LNCAP (cell line): ENCODE results near the gene TEX2.

Source experiments
- TF ChIP-seq, protein P1 (sequence below): fragments of 450-650 bp; IDR thresholded peaks from 2 replicates; pipeline ENCODE4 v1.5.1; 2017; ENCODE audit warnings: mild to moderate bottlenecking

Gene TEX2

DNA sequence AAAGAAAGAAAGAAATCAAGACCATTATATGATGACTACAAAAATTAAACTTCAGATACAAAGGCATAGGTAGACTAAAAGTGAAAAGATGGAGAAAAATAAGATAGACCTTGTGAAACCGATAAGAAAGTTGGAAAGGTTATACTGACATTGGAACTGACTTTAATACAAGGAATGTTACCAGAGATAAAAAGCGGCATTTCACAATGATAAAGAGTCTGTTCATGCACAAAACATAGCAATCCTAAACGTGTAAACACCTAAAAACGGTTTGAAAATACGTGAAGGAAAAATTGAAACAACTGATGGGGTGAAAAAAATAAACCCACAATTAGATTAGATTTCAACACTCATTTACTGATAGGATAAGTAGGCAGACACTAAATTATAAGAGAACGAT, 123.5 kb downstream of the TEX2 start:
- TF ChIP-seq, protein P1, sequence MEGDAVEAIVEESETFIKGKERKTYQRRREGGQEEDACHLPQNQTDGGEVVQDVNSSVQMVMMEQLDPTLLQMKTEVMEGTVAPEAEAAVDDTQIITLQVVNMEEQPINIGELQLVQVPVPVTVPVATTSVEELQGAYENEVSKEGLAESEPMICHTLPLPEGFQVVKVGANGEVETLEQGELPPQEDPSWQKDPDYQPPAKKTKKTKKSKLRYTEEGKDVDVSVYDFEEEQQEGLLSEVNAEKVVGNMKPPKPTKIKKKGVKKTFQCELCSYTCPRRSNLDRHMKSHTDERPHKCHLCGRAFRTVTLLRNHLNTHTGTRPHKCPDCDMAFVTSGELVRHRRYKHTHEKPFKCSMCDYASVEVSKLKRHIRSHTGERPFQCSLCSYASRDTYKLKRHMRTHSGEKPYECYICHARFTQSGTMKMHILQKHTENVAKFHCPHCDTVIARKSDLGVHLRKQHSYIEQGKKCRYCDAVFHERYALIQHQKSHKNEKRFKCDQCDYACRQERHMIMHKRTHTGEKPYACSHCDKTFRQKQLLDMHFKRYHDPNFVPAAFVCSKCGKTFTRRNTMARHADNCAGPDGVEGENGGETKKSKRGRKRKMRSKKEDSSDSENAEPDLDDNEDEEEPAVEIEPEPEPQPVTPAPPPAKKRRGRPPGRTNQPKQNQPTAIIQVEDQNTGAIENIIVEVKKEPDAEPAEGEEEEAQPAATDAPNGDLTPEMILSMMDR, result no peak

DNA sequence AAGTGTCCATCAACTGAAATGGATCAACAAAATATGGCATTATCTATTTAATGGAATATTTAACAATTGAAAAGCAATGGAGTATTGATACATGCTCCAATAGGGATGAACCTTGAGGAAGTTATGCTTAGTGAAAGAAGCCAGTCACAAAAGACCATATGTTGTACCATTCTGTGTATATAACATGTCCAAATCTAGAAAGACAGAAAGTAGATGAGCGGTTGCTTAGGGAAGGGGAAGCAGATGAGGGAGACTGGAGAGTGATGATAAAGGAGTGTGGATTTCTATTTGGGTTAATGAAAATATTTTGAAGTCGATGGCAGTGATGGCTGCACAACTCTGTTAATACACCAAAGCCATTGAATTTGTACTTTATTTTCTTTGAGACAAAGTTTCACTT, 124.6 kb downstream of the TEX2 start:
- TF ChIP-seq, protein P1, result no peak

DNA sequence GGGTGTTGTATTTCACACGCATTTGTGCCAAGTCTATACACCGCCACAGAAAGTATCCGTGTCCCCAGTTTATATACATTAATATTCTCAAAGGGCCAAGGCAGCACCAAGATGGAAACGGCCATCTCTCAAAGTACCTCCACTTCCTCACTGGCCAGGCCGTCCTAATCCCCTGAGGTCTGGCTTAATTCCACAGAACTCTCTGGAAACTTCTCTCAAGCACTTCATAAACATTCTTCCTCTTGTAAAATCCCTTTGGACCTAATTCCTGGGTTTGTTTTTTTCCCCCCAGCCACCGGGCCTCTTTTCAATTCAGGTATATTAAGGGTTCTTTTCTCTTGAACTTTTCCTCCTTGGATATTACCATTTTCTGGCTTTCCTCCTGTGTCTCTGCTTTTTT, 128.1 kb downstream of the TEX2 start:
- TF ChIP-seq, protein P1, result no peak

DNA sequence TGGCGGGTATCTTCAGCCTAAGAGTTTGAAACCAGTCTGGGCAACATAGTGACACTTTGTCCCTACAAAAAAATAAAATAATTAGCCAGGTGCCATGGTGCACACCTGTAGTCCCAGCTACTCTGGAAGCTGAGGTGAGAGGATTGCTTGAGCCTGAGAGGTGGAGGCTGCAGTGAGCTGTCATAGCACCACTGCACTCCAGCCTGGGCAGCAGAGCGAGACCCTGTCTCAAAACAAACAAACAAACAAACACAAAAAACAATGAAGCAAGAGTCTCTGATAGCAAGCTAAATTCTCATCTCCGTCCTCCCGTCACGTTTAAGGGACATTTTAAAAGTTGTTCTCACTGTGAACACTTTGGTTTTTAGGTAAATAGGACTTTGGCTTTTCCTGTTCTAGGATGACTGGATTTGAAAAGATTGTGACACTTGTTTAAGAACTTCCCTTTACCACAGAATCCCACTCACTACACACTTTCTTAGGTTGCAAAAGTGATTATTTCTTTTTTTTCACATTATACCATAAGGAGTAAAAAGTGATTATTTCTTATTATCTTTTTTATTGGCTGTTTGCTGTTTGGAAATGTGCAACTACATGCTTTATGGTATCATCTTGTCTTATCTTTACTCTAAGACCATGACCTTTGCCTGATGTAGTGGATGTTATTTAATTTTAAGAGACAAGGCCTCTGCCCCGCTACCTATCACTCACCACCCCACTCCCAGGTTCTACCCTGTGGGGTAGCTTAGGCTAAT, 128.7 kb downstream of the TEX2 start:
- TF ChIP-seq, protein P1, result no peak

DNA sequence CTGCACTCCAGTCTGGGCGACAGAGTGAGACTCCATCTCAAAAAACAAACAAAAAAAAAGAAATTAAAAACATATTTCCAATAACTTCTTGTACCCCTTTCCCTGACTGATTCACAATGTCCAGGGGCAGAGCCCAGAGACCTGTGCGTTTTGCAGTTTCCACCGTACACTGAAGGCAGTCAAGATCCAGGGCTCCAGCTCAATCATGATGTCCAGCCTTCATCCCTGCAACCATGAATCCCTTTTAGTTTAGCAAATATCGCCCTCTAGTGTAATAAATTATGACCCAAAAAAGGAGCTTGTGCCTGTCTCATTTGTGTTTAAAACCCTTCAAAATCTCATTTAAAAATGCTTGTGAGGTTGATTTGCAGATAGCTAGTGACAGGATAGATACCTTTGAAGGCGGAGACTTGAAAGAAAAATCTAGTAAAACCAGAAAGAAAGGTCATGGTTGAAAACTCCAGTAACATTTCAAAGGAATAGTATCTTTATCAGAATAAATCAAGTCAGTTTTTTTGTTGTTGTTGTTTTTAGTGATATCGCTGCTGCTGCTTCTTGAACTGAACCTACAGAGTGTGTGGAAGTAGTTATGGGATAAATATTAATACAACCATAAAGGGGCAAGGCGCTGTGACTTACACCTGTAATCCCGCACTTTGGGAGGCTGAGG, 129.4 kb downstream of the TEX2 start:
- TF ChIP-seq, protein P1, result peak; percentile 65

DNA sequence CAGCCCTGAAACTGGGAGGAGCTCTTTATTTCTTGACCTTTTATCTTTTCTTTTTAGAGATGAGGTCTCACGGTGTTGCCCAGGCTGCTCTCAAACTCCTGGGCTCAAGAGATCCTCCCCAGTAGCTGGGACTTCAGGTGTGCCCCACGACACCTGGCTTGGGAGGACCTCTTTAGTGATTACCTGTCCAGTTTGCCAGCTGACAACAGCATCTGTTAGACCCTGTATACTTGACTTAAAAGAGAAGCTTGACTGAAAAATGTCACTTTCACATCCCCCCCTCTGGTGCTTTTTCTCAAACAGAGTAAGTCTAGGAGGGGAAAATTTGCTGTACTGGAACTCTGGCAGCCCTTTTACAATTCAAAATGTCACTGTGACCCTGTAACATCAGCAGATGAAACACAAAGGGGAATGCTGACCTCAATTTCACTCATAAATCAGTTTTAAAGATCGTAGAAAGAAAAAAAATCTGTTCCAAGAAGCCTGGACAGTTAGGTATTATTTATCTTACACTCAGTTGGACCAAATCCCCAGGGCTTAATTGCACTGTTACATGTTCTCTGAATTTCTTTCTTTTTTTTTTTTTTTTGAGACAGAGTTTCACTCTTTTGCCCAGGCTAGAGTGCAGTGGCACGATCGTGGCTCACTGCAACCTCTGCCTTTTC, 131.3 kb downstream of the TEX2 start:
- TF ChIP-seq, protein P1, result no peak

DNA sequence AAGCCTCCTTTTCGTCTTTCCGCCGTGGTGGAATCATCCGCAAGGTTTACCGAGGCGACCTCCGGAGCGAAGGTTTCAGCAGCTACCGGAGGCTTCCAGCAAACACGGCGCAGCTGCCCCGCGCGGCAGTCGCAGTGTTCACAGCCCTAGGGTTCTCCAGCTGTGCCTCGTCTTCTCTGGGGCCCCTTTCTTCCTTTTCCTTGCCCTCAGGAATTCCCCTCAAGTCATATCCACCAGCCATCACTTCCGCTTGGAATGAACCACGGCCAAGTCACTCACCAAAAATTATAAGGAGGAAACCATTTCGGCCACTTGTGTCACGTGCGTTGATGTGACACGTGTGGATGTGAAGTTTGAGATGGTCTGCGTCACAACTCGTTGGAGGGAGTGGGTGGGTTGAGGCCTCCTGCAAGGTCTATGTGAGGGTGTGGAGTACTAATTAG, 132.5 kb downstream of the TEX2 start:
- TF ChIP-seq, protein P1, result no peak
